K562 (cell line): ENCODE data around the gene EP300. TPM values are rescaled to one million over a fixed set of nuclear protein-coding genes. Genes with fewer than 3 reads are reported as not detected.

Source experiments
- ATAC-seq: fragments of 200-7000 bp; cut with Tn5 transposase; 3 replicates; pipeline ENCODE4 v1.9.1; 2020; ENCODE audit warnings: moderate library complexity
- Bru-seq: library from RNA; stranded (reverse); fragments of 400-500 nt; gene quantifications from one replicate; lab custom pipeline; 2021; lab: Mats Ljungman, UMichigan
- BruChase-seq, 2 experiments: library from RNA; stranded (reverse); fragments of 400-500 nt; gene quantifications; one replicate each; lab custom pipeline; 2021; lab: Mats Ljungman, UMichigan
- BruUV-seq: library from RNA; stranded (reverse); fragments of 400-500 nt; replicated peaks from 2 replicates; lab custom pipeline; 2021; lab: Mats Ljungman, UMichigan
- CTCF ChIA-PET: fragments of 300-600 bp; formaldehyde crosslinking; extraction: SDS; loops from one replicate; lab custom pipeline; 2021; ENCODE audit warnings: low intra/inter-chr PET ratio; lab: Yijun Ruan, JAX
- POLR2A ChIA-PET: fragments of 300-600, 350-650 bp; sonication (Branson Sonifier 250); formaldehyde crosslinking; extraction: SDS; loops from one replicate; lab custom pipeline; 2021; ENCODE audit warnings: antibody characterized with exemption, inconsistent platforms; lab: Yijun Ruan, JAX
- DNase-seq, 4 experiments: peaks; one replicate each; pipeline versions ENCODE4 v3.0.0 to v3.0.0-alpha.2; 2011 to 2018; ENCODE audit warnings: low spot score in 3 of 4, mixed read lengths in 3 of 4; ENCODE audit errors: extremely low read depth in 1 of 4
- FAIRE-seq: peaks from 2 replicates; lab custom pipeline; 2011; peaks lifted over from hg19 to GRCh38; lab: Jason Lieb, UNC
- H2AFZ ChIP-seq: 2 replicates; pipeline ENCODE4 v1.6.0; 2011; ENCODE audit warnings: low read depth, low read length, control low read depth, inconsistent platforms
- H3K27ac ChIP-seq: fragments of 200-600 bp; 3 replicates; pipeline ENCODE4 v1.8.0; 2011; ENCODE audit warnings: low read depth, mild to moderate bottlenecking, control low read depth, inconsistent platforms, low read length, moderate library complexity, mixed read lengths; ENCODE audit errors: extremely low read depth
- H3K27me3 ChIP-seq, 2 experiments: fragments of 300-600 bp in 1 of 2; 2 replicates in 1 of 2; 3 replicates in 1 of 2; pipeline versions ENCODE4 v1.6.0 to v1.8.0; 2011; ENCODE audit warnings: inconsistent platforms in 2 of 2, low read length in 2 of 2, mild to moderate bottlenecking in 1 of 2, mixed read lengths in 1 of 2, moderate library complexity in 1 of 2; ENCODE audit not compliant: control insufficient read depth in 2 of 2, insufficient read depth in 2 of 2
- H3K36me3 ChIP-seq: fragments of 300-600 bp; 3 replicates; pipeline ENCODE4 v1.8.0; 2011; ENCODE audit warnings: mild to moderate bottlenecking, low read length, inconsistent platforms; ENCODE audit not compliant: control insufficient read depth, insufficient read depth
- H3K4me1 ChIP-seq, 2 experiments: fragments of 200-600 bp in 1 of 2; replicated peaks in 1 of 2; 2 replicates in 1 of 2; 3 replicates in 1 of 2; pipeline versions ENCODE4 v1.5.1 to v1.8.0; 2011; ENCODE audit warnings: inconsistent platforms in 2 of 2, low read length in 2 of 2, mild to moderate bottlenecking in 1 of 2, mixed read lengths in 1 of 2, moderate library complexity in 1 of 2; ENCODE audit not compliant: control insufficient read depth in 2 of 2, insufficient read depth in 2 of 2
- H3K4me2 ChIP-seq: 2 replicates; pipeline ENCODE4 v1.6.1; 2011; ENCODE audit warnings: low read length, control low read depth, inconsistent platforms, mixed read lengths; ENCODE audit not compliant: insufficient read depth
- H3K4me3 ChIP-seq: fragments of 200-600 bp; sonication (generic), shearing (Covaris generic); 2 replicates; pipeline ENCODE4 v1.5.1; 2016; ENCODE audit warnings: control low read depth, inconsistent platforms
- H3K79me2 ChIP-seq: fragments of 200-600 bp; 3 replicates; pipeline ENCODE4 v1.8.0; 2011; ENCODE audit warnings: low read length, inconsistent platforms; ENCODE audit not compliant: control insufficient read depth, insufficient read depth
- H3K9ac ChIP-seq, 2 experiments: 2 replicates each; pipeline versions ENCODE4 v1.6.0 to v1.6.1; 2011; ENCODE audit warnings: low read depth in 2 of 2, low read length in 2 of 2, control low read depth in 1 of 2, inconsistent platforms in 1 of 2, mild to moderate bottlenecking in 1 of 2, mixed read lengths in 1 of 2; ENCODE audit not compliant: insufficient read depth in 1 of 2
- H3K9me1 ChIP-seq: one replicate; pipeline ENCODE4 v1.6.0; 2011; ENCODE audit warnings: inconsistent platforms, mild to moderate bottlenecking, low read length, moderate library complexity; ENCODE audit not compliant: control insufficient read depth, insufficient read depth
- H3K9me3 ChIP-seq: replicated peaks from 2 replicates; pipeline ENCODE4 v1.5.1; 2011; ENCODE audit warnings: low read depth, low read length, inconsistent platforms; ENCODE audit not compliant: control insufficient read depth, insufficient read depth
- H4K20me1 ChIP-seq: replicated peaks from 2 replicates; pipeline ENCODE4 v1.6.1; 2011; ENCODE audit warnings: low read length, inconsistent platforms, mixed read lengths; ENCODE audit not compliant: control insufficient read depth, insufficient read depth
- EGR1 ChIP-seq: fragments of 450-650 bp; conservative IDR thresholded peaks from 2 replicates; pipeline ENCODE4 v1.6.1; 2017; ENCODE audit warnings: mild to moderate bottlenecking
- EP300 ChIP-seq: IDR thresholded peaks from 2 replicates; pipeline ENCODE4 v1.6.1; 2012; ENCODE audit warnings: low read length, improper control_type of control experiment
- FIP1L1 ChIP-seq: fragments of 200-400 bp; formaldehyde crosslinking; IDR thresholded peaks from 2 replicates; pipeline ENCODE4 v1.6.1; 2018; ENCODE audit warnings: mild to moderate bottlenecking, low read depth, low read length; ENCODE audit not compliant: poor library complexity, severe bottlenecking
- HDAC1 ChIP-seq, 2 experiments: fragments of 450-650 bp; IDR thresholded peaks; 2 replicates each; pipeline ENCODE4 v1.6.1; 2016 to 2017; ENCODE audit warnings: inconsistent platforms in 1 of 2, mild to moderate bottlenecking in 1 of 2, moderate library complexity in 1 of 2
- HDGF ChIP-seq: fragments of 450-650 bp; IDR thresholded peaks from 2 replicates; pipeline ENCODE4 v1.6.1; 2016
- HNRNPLL ChIP-seq: fragments of 200-400 bp; formaldehyde crosslinking; IDR thresholded peaks from 2 replicates; pipeline ENCODE4 v1.6.1; 2017; ENCODE audit warnings: low read length, low read depth, mild to moderate bottlenecking; ENCODE audit not compliant: poor library complexity, severe bottlenecking
- ID3 ChIP-seq, 2 experiments: fragments of 250-450 bp in 1 of 2; fragments of 450-650 bp in 1 of 2; sonication (Bioruptor Pico) in 1 of 2; IDR thresholded peaks; 2 replicates each; pipeline versions ENCODE4 v1.6.1 to v1.8.0; 2016 to 2021; ENCODE audit warnings: mild to moderate bottlenecking in 2 of 2, moderate library complexity in 2 of 2, missing compliant biosample characterization in 1 of 2, missing genetic modification characterization in 1 of 2
- MAFG ChIP-seq: fragments of 450-650 bp; conservative IDR thresholded peaks from 2 replicates; pipeline ENCODE4 v1.6.1; 2016; ENCODE audit warnings: missing genetic modification characterization, missing compliant biosample characterization
- MECOM ChIP-seq: fragments of 250-450 bp; sonication (Bioruptor Pico); IDR thresholded peaks from 2 replicates; pipeline ENCODE4 v1.8.0; 2022; ENCODE audit warnings: inconsistent platforms
- RBFOX2 ChIP-seq: fragments of 200-400 bp; formaldehyde crosslinking; IDR thresholded peaks from 2 replicates; pipeline ENCODE4 v1.6.1; 2017; ENCODE audit warnings: low read depth, mild to moderate bottlenecking, low read length, moderate library complexity
- SMC3 ChIP-seq: conservative IDR thresholded peaks from 2 replicates; pipeline ENCODE4 v1.6.1; 2011; ENCODE audit warnings: low read depth, low read length, improper control_type of control experiment; ENCODE audit not compliant: insufficient read depth
- SNRNP70 ChIP-seq: fragments of 200-400 bp; formaldehyde crosslinking; optimal IDR thresholded peaks from 2 replicates; pipeline ENCODE3; 2017; ENCODE audit warnings: low read depth, low read length
- STAT5B ChIP-seq: fragments of 250-450 bp; sonication (Bioruptor Pico); IDR thresholded peaks from 2 replicates; pipeline ENCODE4 v1.8.0; 2021; ENCODE audit warnings: mild to moderate bottlenecking, inconsistent platforms
- SUPT5H ChIP-seq: fragments of 450-650 bp; IDR thresholded peaks from 2 replicates; pipeline ENCODE4 v1.6.1; 2016
- ZNF445 ChIP-seq: fragments of 250-450 bp; sonication (Bioruptor Pico); IDR thresholded peaks from 2 replicates; pipeline ENCODE4 v1.4.0; 2020; ENCODE audit warnings: low read depth, mild to moderate bottlenecking, moderate library complexity
- ZNF766 ChIP-seq: fragments of 200-800 bp; sonication (Bioruptor generic); conservative IDR thresholded peaks from 2 replicates; pipeline ENCODE4 v1.6.1; 2016; ENCODE audit warnings: missing genetic modification characterization, missing compliant biosample characterization
- WGBS: fragments of 100-300 bp; shearing (Covaris generic); methylation state at CpG from one replicate; pipeline ENCODE4 v1.1.6; 2016; ENCODE audit warnings: low coverage, mixed read lengths; ENCODE audit not compliant: insufficient coverage; ENCODE audit errors: missing lambda C conversion rate; 5-methylcytosine and 5-hydroxymethylcytosine counted together
- in situ Hi-C: fragments of 300-500 bp; cut with MboI; formaldehyde crosslinking; loops from 4 replicates; pipeline ENCODE4 v1.15.0; 2018; ENCODE audit warnings: inconsistent platforms, mixed read lengths
- intact Hi-C: fragments of 100-400 bp; cut with micrococcal nuclease; formaldehyde crosslinking; loops from 2 replicates; pipeline ENCODE4 v1.14.2; 2022
- long read RNA-seq, 3 experiments: library from polyadenylated mRNA in 2 of 3; library from RNA in 1 of 3; unstranded in 2 of 3; stranded (forward) in 1 of 3; transcript quantifications; one replicate each; pipeline ENCODE4 v2.0.0, GENCODE V29; 2019 to 2022
- polyA minus RNA-seq, 3 experiments: library from RNA; depleted of rRNA, polyadenylated mRNA; stranded (reverse); fragments of >200 nt; gene quantifications; 2 replicates each; pipeline ENCODE4 v1.2.3, GENCODE V29; 2011
- polyA plus RNA-seq, 8 experiments: library from polyadenylated mRNA; depleted of rRNA in 4 of 8; stranded (reverse) in 5 of 8; unstranded in 3 of 8; fragments of >200 nt; fragmentation: Nextera tagmentation in 2 of 8; fragmentation: Illumina TruSeq in 1 of 8; extraction: Ambion mirVana in 2 of 8; extraction: Trizol in 1 of 8; gene quantifications; 2 replicates each; pipeline versions ENCODE4 v1.2.1 to v1.2.3, GENCODE V29; 2011 to 2014; ENCODE audit warnings: inconsistent platforms in 1 of 8, missing spikeins in 1 of 8
- total RNA-seq, 7 experiments: library from RNA; depleted of rRNA in 6 of 7; stranded (reverse); fragments of >200 nt in 6 of 7; fragmentation: Illumina TruSeq in 2 of 7; extraction: Trizol in 2 of 7; gene quantifications; 2 replicates each; pipeline versions ENCODE4 v1.2.1 to v1.2.3, GENCODE V29; 2011 to 2021; ENCODE audit warnings: low replicate concordance in 1 of 7

EP300 gene
- 119 and 226 TPM in 2 replicates for total RNA-seq (2011; cell fraction: chromatin; rRNA removed; ENCODE audit: low replicate concordance)
- 62.4 and 69.7 TPM in 2 replicates for total RNA-seq (2011; cell fraction: nucleolus; rRNA removed)
- total RNA-seq (2011; cell fraction: nucleoplasm; rRNA removed) = 115 and 158 TPM in 2 replicates
- total RNA-seq (2014; rRNA removed) (10.9 and 12.3 TPM in 2 replicates), total RNA-seq (2014; rRNA removed; fragmentation: Illumina TruSeq; extraction: Trizol) (12.0 TPM in 2 replicates), total RNA-seq (2015; rRNA removed; fragmentation: Illumina TruSeq; extraction: Trizol) (10.4 and 10.6 TPM in 2 replicates), total RNA-seq (2021) (27.9 and 28.6 TPM in 2 replicates), polyA plus RNA-seq (2011; rRNA removed) (5.7 and 9.2 TPM in 2 replicates), polyA plus RNA-seq (2014; fragmentation: Illumina TruSeq; extraction: Trizol) (20.8 and 24.5 TPM in 2 replicates), polyA plus RNA-seq (2014; fragmentation: Nextera tagmentation; extraction: Ambion mirVana) (1 to 10 TPM; 2.2 to 4.0 TPM), polyA plus RNA-seq (2014; rRNA removed) (10.5 and 12.7 TPM in 2 replicates), polyA minus RNA-seq (2011; rRNA and poly(A)+ RNA removed) (26.7 and 40.2 TPM in 2 replicates), Bru-seq, nascent RNA (percentile 76 among the genes with signal in this experiment), BruChase-seq, experiment 1, labeled RNA remaining after a 2-hour chase (percentile 82 among the genes with signal in this experiment), BruChase-seq, experiment 2, labeled RNA remaining after a 6-hour chase (percentile 85 among the genes with signal in this experiment)
- polyA plus RNA-seq (2011; cell fraction: cytosol; rRNA removed) = 7.2 and 8.2 TPM in 2 replicates
- 24.3 and 35.7 TPM in 2 replicates for polyA plus RNA-seq (2011; cell fraction: nucleus; rRNA removed)
- 17.2 and 17.7 TPM in 2 replicates for polyA plus RNA-seq (2012)
- 21.4 and 35.3 TPM in 2 replicates for polyA minus RNA-seq (2011; cell fraction: cytosol; rRNA and poly(A)+ RNA removed)
- 34.9 and 44.5 TPM in 2 replicates for polyA minus RNA-seq (2011; cell fraction: nucleus; rRNA and poly(A)+ RNA removed)
- long read RNA-seq, experiment 1, partial matches to known transcripts = 11 of 24 reads
- long read RNA-seq, experiment 1, other reads (novel, unspliced or antisense) = 13 of 24 reads
- long read RNA-seq, experiment 2, partial matches to known transcripts = 1 of 9 reads
- long read RNA-seq, experiment 2, other reads (novel, unspliced or antisense) = 8 of 9 reads
- long read RNA-seq, experiment 3, partial matches to known transcripts = 1 of 1 reads
- long read RNA-seq, experiment 3, other reads (novel, unspliced or antisense) = 0 of 1 reads

DNA sequence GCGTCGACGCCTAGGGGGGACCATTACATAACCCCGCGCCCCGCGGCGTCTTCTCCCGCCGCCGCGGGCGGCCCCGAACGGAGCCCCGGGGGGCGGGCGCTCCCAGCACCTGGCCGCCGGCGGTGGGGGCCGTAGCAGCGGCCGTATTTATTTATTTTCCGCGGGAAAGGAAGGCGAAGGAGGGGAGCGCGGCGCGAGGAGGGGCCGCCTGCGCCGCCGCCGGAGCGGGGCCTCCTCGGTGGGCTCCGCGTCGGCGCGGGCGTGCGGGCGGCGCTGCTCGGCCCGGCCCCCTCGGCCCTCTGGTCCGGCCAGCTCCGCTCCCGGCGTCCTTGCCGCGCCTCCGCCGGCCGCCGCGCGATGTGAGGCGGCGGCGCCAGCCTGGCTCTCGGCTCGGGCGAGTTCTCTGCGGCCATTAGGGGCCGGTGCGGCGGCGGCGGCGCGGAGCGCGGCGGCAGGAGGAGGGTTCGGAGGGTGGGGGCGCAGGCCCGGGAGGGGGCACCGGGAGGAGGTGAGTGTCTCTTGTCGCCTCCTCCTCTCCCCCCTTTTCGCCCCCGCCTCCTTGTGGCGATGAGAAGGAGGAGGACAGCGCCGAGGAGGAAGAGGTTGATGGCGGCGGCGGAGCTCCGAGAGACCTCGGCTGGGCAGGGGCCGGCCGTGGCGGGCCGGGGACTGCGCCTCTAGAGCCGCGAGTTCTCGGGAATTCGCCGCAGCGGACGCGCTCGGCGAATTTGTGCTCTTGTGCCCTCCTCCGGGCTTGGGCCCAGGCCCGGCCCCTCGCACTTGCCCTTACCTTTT is at the start of gene EP300:
Gene EP300 (plus strand): TSS at position 570 of the 795 bp plus-strand sequence. CDS start 413 bp downstream, outside the sequence.
- FAIRE-seq (no peak), DNase-seq (peak; percentile 72 to 87 (median 80)), ATAC-seq (peak; percentile 76)
- intact Hi-C loops = no loop called here
- Histone ChIP-seq H3K36me3 (peaks cover 11% of the 10 kb centered on the region), H3K9me3 (no peaks in the 10 kb centered on the region), H3K4me1 (peaks cover 12 to 13% of the 10 kb centered on the region in 2 experiments; a peak in 4 of 5 replicates), H3K27ac (peak within 1 kb of the TSS; percentile 99), H3K27me3 (no peaks in the 10 kb centered on the region), H3K79me2 (peaks cover 56% of the 10 kb centered on the region), H3K4me3 (peak within 1 kb of the TSS; percentile 68), H2AFZ (peak within 1 kb of the TSS; percentile 81), H4K20me1 (peaks cover 22% of the 10 kb centered on the region), H3K9me1 (no peaks in the 10 kb centered on the region), H3K9ac (peak within 1 kb of the TSS; percentile 96 to 99), H3K4me2 (peak within 1 kb of the TSS; percentile 82)
- ChIA-PET CTCF (no interaction called here), POLR2A (interaction anchor here (0.6 to 1.6 kb wide), 6 partner anchors 9 to 164 kb away, joined by 3 to 5 read pairs (median 3); no protein-coding TSS in a partner anchor)
- no TSS peak for BruUV-seq
- under 1% methylated on average over 19 of the region's 112 CpGs for WGBS
- in situ Hi-C loops = no loop called here
- TF ChIP-seq EGR1 (peak; percentile 68), ID3 (CRISPR knock-in tag; IDR thresholded peaks at IDR 0.05) (no peak), ID3 (tag; IDR thresholded peaks at IDR 0.05) (no peak), RBFOX2 (peak; percentile 85), HDAC1 (IDR thresholded peaks at IDR 0.05) (0 out of 4 replicates have a peak, but pooled peaks of 1 of the 2 experiments have one; percentile 16), MECOM (no peak), STAT5B (CRISPR knock-in tag) (no peak), SMC3 (no peak), SNRNP70 (no peak), MAFG (tag) (no peak), ZNF445 (CRISPR knock-in tag) (no peak), ZNF766 (CRISPR knock-in tag) (no peak), EP300 (0 out of 2 replicates have a peak, but pooled peaks have one; percentile 14), SUPT5H (peak; percentile 46; the same call in 1 of the 2 replicates), HNRNPLL (peak; percentile 17), FIP1L1 (peak; percentile 50), HDGF (no peak)
